ENCODE measurements around the gene ACSM2A.
"Not testable (repeated sequence)": the region's sequence is repeated elsewhere in the genome, so short reads cannot be mapped to it uniquely, and the experiment has no call there.

ACSM2A gene

GRCh38 chr16:20430480-20430879, 20.8 kb upstream of the ACSM2A start:
- not testable (repeated sequence) for H3K36me3 Mint-ChIP-seq (ENCODE audit: insufficient read depth); H3K4me1 Mint-ChIP-seq; H3K9me3 Mint-ChIP-seq; H3K4me3 Mint-ChIP-seq; DNase-seq (ENCODE audit: low spot score in 2 of 2); H3K27ac Mint-ChIP-seq (ENCODE audit: low read depth); ATAC-seq (replicated peaks; ENCODE audit: extremely low read depth, poor library complexity, severe bottlenecking)
- H3K27me3 Mint-ChIP-seq = peaks cover 27% of the 10 kb centered on the region

- peaks cover 6% of the 10 kb centered on the region for H3K9me3 Mint-ChIP-seq
- H3K27ac Mint-ChIP-seq (ENCODE audit: low read depth) = no peak overlapping the region
- no peaks in the 10 kb centered on the region for H3K4me1 Mint-ChIP-seq
- H3K27me3 Mint-ChIP-seq = peaks cover 27% of the 10 kb centered on the region
- DNase-seq (ENCODE audit: low spot score in 2 of 2) = no peak
- no peak for ATAC-seq (replicated peaks; ENCODE audit: extremely low read depth, poor library complexity, severe bottlenecking)
- no peaks in the 10 kb centered on the region for H3K36me3 Mint-ChIP-seq (ENCODE audit: insufficient read depth)
- H3K4me3 Mint-ChIP-seq = no peak overlapping the region
Observed at GRCh38 chr16:20430948-20431347, 20.4 kb upstream of the ACSM2A start.

- H3K36me3 Mint-ChIP-seq (ENCODE audit: insufficient read depth); DNase-seq (ENCODE audit: low spot score in 2 of 2); ATAC-seq (replicated peaks; ENCODE audit: extremely low read depth, poor library complexity, severe bottlenecking); H3K27me3 Mint-ChIP-seq; H3K9me3 Mint-ChIP-seq; H3K27ac Mint-ChIP-seq (ENCODE audit: low read depth); H3K4me1 Mint-ChIP-seq; H3K4me3 Mint-ChIP-seq: not testable (repeated sequence)
Observed at GRCh38 chr16:20438950-20439349, 12.4 kb upstream of the ACSM2A start.

- not testable (repeated sequence) for H3K36me3 Mint-ChIP-seq (ENCODE audit: insufficient read depth); ATAC-seq (replicated peaks; ENCODE audit: extremely low read depth, poor library complexity, severe bottlenecking); DNase-seq (ENCODE audit: low spot score in 2 of 2); H3K4me1 Mint-ChIP-seq; H3K27ac Mint-ChIP-seq (ENCODE audit: low read depth); H3K9me3 Mint-ChIP-seq; H3K4me3 Mint-ChIP-seq; H3K27me3 Mint-ChIP-seq
Observed at GRCh38 chr16:20439820-20440231, 11.5 kb upstream of the ACSM2A start.

- not testable (repeated sequence) for H3K4me3 Mint-ChIP-seq; H3K9me3 Mint-ChIP-seq; H3K36me3 Mint-ChIP-seq (ENCODE audit: insufficient read depth); H3K27me3 Mint-ChIP-seq; H3K4me1 Mint-ChIP-seq; ATAC-seq (replicated peaks; ENCODE audit: extremely low read depth, poor library complexity, severe bottlenecking); H3K27ac Mint-ChIP-seq (ENCODE audit: low read depth); DNase-seq (ENCODE audit: low spot score in 2 of 2)
Observed at GRCh38 chr16:20440731-20441130, 10.6 kb upstream of the ACSM2A start.

- ATAC-seq (replicated peaks; ENCODE audit: extremely low read depth, poor library complexity, severe bottlenecking) (no peak), DNase-seq (ENCODE audit: low spot score in 2 of 2) (no peak)
- Mint-ChIP-seq H3K4me1 (no peaks in the 10 kb centered on the region), H3K4me3 (no peak overlapping the region), H3K36me3 (ENCODE audit: insufficient read depth) (no peaks in the 10 kb centered on the region), H3K9me3 (no peaks in the 10 kb centered on the region), H3K27ac (ENCODE audit: low read depth) (no peak overlapping the region), H3K27me3 (no peaks in the 10 kb centered on the region)
Observed at GRCh38 chr16:20441191-20441590, 10.1 kb upstream of the ACSM2A start.

- H3K36me3 Mint-ChIP-seq (ENCODE audit: insufficient read depth); ATAC-seq (replicated peaks; ENCODE audit: extremely low read depth, poor library complexity, severe bottlenecking): not testable (repeated sequence)
Observed at GRCh38 chr16:20441859-20442258, 9.5 kb upstream of the ACSM2A start.

GRCh38 chr16:20446652-20447393, 4.5 kb upstream of the ACSM2A start:
- not testable (repeated sequence) for H3K4me3 Mint-ChIP-seq; H3K36me3 Mint-ChIP-seq (ENCODE audit: insufficient read depth); H3K27ac Mint-ChIP-seq (ENCODE audit: low read depth); H3K27me3 Mint-ChIP-seq; H3K4me1 Mint-ChIP-seq; H3K9me3 Mint-ChIP-seq; DNase-seq (ENCODE audit: low spot score in 2 of 2); ATAC-seq (replicated peaks; ENCODE audit: extremely low read depth, poor library complexity, severe bottlenecking)

More at GRCh38 chr16:20441859-20442258, 9.5 kb upstream of the ACSM2A start:
- not testable (repeated sequence) for H3K27me3 Mint-ChIP-seq; H3K4me1 Mint-ChIP-seq; H3K27ac Mint-ChIP-seq (ENCODE audit: low read depth); DNase-seq (ENCODE audit: low spot score in 2 of 2); H3K4me3 Mint-ChIP-seq; H3K9me3 Mint-ChIP-seq

GRCh38 chr16:20453633-20454032, 2.3 kb downstream of the ACSM2A start:
- not testable (repeated sequence) for H3K36me3 Mint-ChIP-seq (ENCODE audit: insufficient read depth); H3K27ac Mint-ChIP-seq (ENCODE audit: low read depth); H3K4me3 Mint-ChIP-seq; H3K9me3 Mint-ChIP-seq; H3K4me1 Mint-ChIP-seq; ATAC-seq (replicated peaks; ENCODE audit: extremely low read depth, poor library complexity, severe bottlenecking); H3K27me3 Mint-ChIP-seq; DNase-seq (ENCODE audit: low spot score in 2 of 2)

- not testable (repeated sequence) for H3K27me3 Mint-ChIP-seq; H3K36me3 Mint-ChIP-seq (ENCODE audit: insufficient read depth); DNase-seq (ENCODE audit: low spot score in 2 of 2); ATAC-seq (replicated peaks; ENCODE audit: extremely low read depth, poor library complexity, severe bottlenecking); H3K4me1 Mint-ChIP-seq; H3K27ac Mint-ChIP-seq (ENCODE audit: low read depth); H3K4me3 Mint-ChIP-seq; H3K9me3 Mint-ChIP-seq
Observed at GRCh38 chr16:20459227-20459626, 7.9 kb downstream of the ACSM2A start.

- not testable (repeated sequence) for H3K36me3 Mint-ChIP-seq (ENCODE audit: insufficient read depth); H3K27me3 Mint-ChIP-seq; ATAC-seq (replicated peaks; ENCODE audit: extremely low read depth, poor library complexity, severe bottlenecking); H3K9me3 Mint-ChIP-seq; H3K4me3 Mint-ChIP-seq; H3K4me1 Mint-ChIP-seq; H3K27ac Mint-ChIP-seq (ENCODE audit: low read depth); DNase-seq (ENCODE audit: low spot score in 2 of 2)
Observed at GRCh38 chr16:20460313-20460712, 9.0 kb downstream of the ACSM2A start.

- not testable (repeated sequence) for DNase-seq (ENCODE audit: low spot score in 2 of 2); H3K36me3 Mint-ChIP-seq (ENCODE audit: insufficient read depth); H3K27me3 Mint-ChIP-seq; H3K4me3 Mint-ChIP-seq; ATAC-seq (replicated peaks; ENCODE audit: extremely low read depth, poor library complexity, severe bottlenecking); H3K4me1 Mint-ChIP-seq; H3K27ac Mint-ChIP-seq (ENCODE audit: low read depth)
- H3K9me3 Mint-ChIP-seq = peaks cover 13% of the 10 kb centered on the region
Observed at GRCh38 chr16:20468954-20469353, 17.6 kb downstream of the ACSM2A start.

- not testable (repeated sequence) for H3K4me1 Mint-ChIP-seq; DNase-seq (ENCODE audit: low spot score in 2 of 2); H3K36me3 Mint-ChIP-seq (ENCODE audit: insufficient read depth); H3K4me3 Mint-ChIP-seq; H3K27me3 Mint-ChIP-seq; ATAC-seq (replicated peaks; ENCODE audit: extremely low read depth, poor library complexity, severe bottlenecking); H3K27ac Mint-ChIP-seq (ENCODE audit: low read depth)
- H3K9me3 Mint-ChIP-seq = peaks cover 11% of the 10 kb centered on the region
Observed at GRCh38 chr16:20469930-20470329, 18.6 kb downstream of the ACSM2A start.

Data from central memory CD8-positive, alpha-beta T cell (primary cell).